Activated naive CD4-positive, alpha-beta T cell treated with anti-CD3 and anti-CD28 coated beads for 36 hours (primary cell): ENCODE data around the gene CHRNA1. TPM values are rescaled to one million over a fixed set of nuclear protein-coding genes. Genes with fewer than 3 reads are reported as not detected.
A peak's percentile ranks its signal among the peaks of the same experiment; 100 is the strongest.

ENCODE experiments used
- CTCF ChIA-PET: fragments of 350-600 bp; sonication (Branson Sonifier 250); formaldehyde crosslinking; loops from one replicate; lab custom pipeline; 2021; ENCODE audit warnings: antibody characterized with exemption; lab: Charles Lee
- DNase-seq: peaks from one replicate; pipeline ENCODE4 v3.0.0-alpha.2; 2020
- H3K27ac Mint-ChIP-seq: one replicate; pipeline ENCODE4 v1.8.0; 2021; ENCODE audit warnings: mild to moderate bottlenecking, mixed read lengths
- H3K27me3 Mint-ChIP-seq: one replicate; pipeline ENCODE4 v1.8.0; 2021; ENCODE audit warnings: low read depth, mixed read lengths
- H3K36me3 Mint-ChIP-seq: one replicate; pipeline ENCODE4 v1.8.0; 2021; ENCODE audit warnings: low read depth, mixed read lengths
- H3K4me1 Mint-ChIP-seq: one replicate; pipeline ENCODE4 v1.8.0; 2021; ENCODE audit warnings: low read depth, mixed read lengths
- H3K4me3 Mint-ChIP-seq: one replicate; pipeline ENCODE4 v1.8.0; 2021; ENCODE audit warnings: mild to moderate bottlenecking, moderate library complexity, mixed read lengths
- H3K9me3 Mint-ChIP-seq: one replicate; pipeline ENCODE4 v1.8.0; 2021; ENCODE audit warnings: mixed read lengths
- intact Hi-C: fragments of 100-400 bp; cut with micrococcal nuclease; formaldehyde crosslinking; loops from one replicate; pipeline ENCODE4 v1.15.1; 2023
- total RNA-seq, 2 experiments: library from RNA; stranded (reverse); gene quantifications; one replicate each; pipeline ENCODE4 v1.2.3, GENCODE V29; 2021

Gene CHRNA1
- not detected for total RNA-seq

- no peaks in the 10 kb centered on the region for H3K9me3 Mint-ChIP-seq
- intact Hi-C loops, result no loop called here
- CTCF ChIA-PET, result interaction anchor here (0.5 to 5.1 kb wide), 7 partner anchors 11 to 225 kb away, joined by 3 to 26 read pairs (median 4); no protein-coding TSS in a partner anchor
- H3K36me3 Mint-ChIP-seq, result no peaks in the 10 kb centered on the region
- DNase-seq, result no peak
- H3K4me3 Mint-ChIP-seq, result no peak within 1 kb of the TSS
- no peaks in the 10 kb centered on the region for H3K27me3 Mint-ChIP-seq
- H3K27ac Mint-ChIP-seq, result no peak within 1 kb of the TSS
- H3K4me1 Mint-ChIP-seq, result peaks cover 8% of the 10 kb centered on the region
Measured at GRCh38 chr2:174764280-174765255, at the start of gene CHRNA1. TSS of gene CHRNA1 (minus strand) at chr2:174764472. CDS start at chr2:174764394, 78 bp downstream.

- CTCF ChIA-PET, result interaction anchor here (0.6 to 0.7 kb wide), 2 partner anchors 48 to 63 kb away, joined by 3 to 6 read pairs; no protein-coding TSS in a partner anchor
- intact Hi-C loops, result no loop called here
- no peaks in the 10 kb centered on the region for H3K9me3 Mint-ChIP-seq
Measured at GRCh38 chr2:174812037-174812436, 47.8 kb upstream of the CHRNA1 start.

GRCh38 chr2:174807931-174808330 is 43.7 kb upstream of the CHRNA1 start:
- Mint-ChIP-seq H3K9me3 (no peaks in the 10 kb centered on the region), H3K4me3 (no peak overlapping the region), H3K27me3 (no peaks in the 10 kb centered on the region), H3K36me3 (no peaks in the 10 kb centered on the region), H3K4me1 (no peaks in the 10 kb centered on the region), H3K27ac (no peak overlapping the region)
- CTCF ChIA-PET, result interaction anchor here (0.7 kb wide), 2 partner anchors 158 to 182 kb away, joined by 3 to 4 read pairs; no protein-coding TSS in a partner anchor
- DNase-seq, result no peak
- intact Hi-C loops, result no loop called here

More at GRCh38 chr2:174812037-174812436, 47.8 kb upstream of the CHRNA1 start:
- Mint-ChIP-seq H3K27ac (no peak overlapping the region), H3K4me3 (no peak overlapping the region), H3K4me1 (no peaks in the 10 kb centered on the region), H3K27me3 (no peaks in the 10 kb centered on the region), H3K36me3 (no peaks in the 10 kb centered on the region)
- DNase-seq, result no peak

GRCh38 chr2:174805803-174806202 is 41.5 kb upstream of the CHRNA1 start:
- Mint-ChIP-seq H3K4me1 (no peaks in the 10 kb centered on the region), H3K36me3 (no peaks in the 10 kb centered on the region), H3K27ac (no peak overlapping the region), H3K4me3 (no peak overlapping the region), H3K27me3 (no peaks in the 10 kb centered on the region), H3K9me3 (no peaks in the 10 kb centered on the region)
- CTCF ChIA-PET, result interaction anchor here (0.9 kb wide), 1 partner anchor 56 kb away, joined by 3 read pairs; no protein-coding TSS in a partner anchor
- DNase-seq, result no peak
- intact Hi-C loops, result no loop called here

DNA sequence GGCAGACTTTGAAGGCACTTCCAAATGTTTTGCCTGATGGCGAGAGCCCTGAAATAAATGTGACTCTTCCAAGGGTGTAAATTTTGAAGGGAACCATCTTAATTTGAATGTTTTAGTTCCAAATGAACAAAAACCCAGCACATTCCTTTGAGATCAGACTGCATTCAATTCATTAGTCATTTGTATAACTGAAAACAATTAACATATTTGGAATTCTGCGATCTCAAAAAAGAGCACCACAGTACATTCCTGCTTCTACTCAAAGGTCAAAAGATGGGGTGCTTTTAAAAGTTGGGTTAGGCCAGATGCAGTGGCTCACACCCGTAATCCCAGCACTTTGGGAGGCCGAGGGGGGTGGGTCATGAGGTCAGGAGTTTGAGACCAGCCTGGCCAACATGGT is 38.2 kb upstream of the CHRNA1 start:
- DNase-seq, result no peak
- Mint-ChIP-seq H3K9me3 (no peaks in the 10 kb centered on the region), H3K36me3 (no peaks in the 10 kb centered on the region), H3K4me1 (no peaks in the 10 kb centered on the region), H3K27me3 (no peaks in the 10 kb centered on the region), H3K27ac (no peak overlapping the region), H3K4me3 (no peak overlapping the region)
- intact Hi-C loops, result no loop called here
- CTCF ChIA-PET, result no interaction called here

- Mint-ChIP-seq H3K27ac (no peak overlapping the region), H3K27me3 (no peaks in the 10 kb centered on the region), H3K4me3 (no peak overlapping the region), H3K9me3 (no peaks in the 10 kb centered on the region), H3K4me1 (peaks cover 10% of the 10 kb centered on the region), H3K36me3 (no peaks in the 10 kb centered on the region)
- DNase-seq, result no peak
- intact Hi-C loops, result no loop called here
- CTCF ChIA-PET, result no interaction called here
Measured at GRCh38 chr2:174800436-174801205, 36.3 kb upstream of the CHRNA1 start.

GRCh38 chr2:174798801-174799200 is 34.5 kb upstream of the CHRNA1 start:
- H3K27me3 Mint-ChIP-seq, result no peaks in the 10 kb centered on the region
- CTCF ChIA-PET, result no interaction called here
- H3K9me3 Mint-ChIP-seq, result no peaks in the 10 kb centered on the region
- no peak overlapping the region for H3K4me3 Mint-ChIP-seq
- no peak overlapping the region for H3K27ac Mint-ChIP-seq
- peaks cover 16% of the 10 kb centered on the region for H3K4me1 Mint-ChIP-seq
- H3K36me3 Mint-ChIP-seq, result no peaks in the 10 kb centered on the region
- intact Hi-C loops, result no loop called here
- no peak for DNase-seq

GRCh38 chr2:174797781-174798276 is 33.6 kb upstream of the CHRNA1 start:
- Mint-ChIP-seq H3K9me3 (no peaks in the 10 kb centered on the region), H3K27me3 (no peaks in the 10 kb centered on the region), H3K4me1 (peaks cover 16% of the 10 kb centered on the region), H3K27ac (no peak overlapping the region), H3K4me3 (no peak overlapping the region), H3K36me3 (no peaks in the 10 kb centered on the region)
- CTCF ChIA-PET, result interaction anchor here (0.7 to 1.7 kb wide), 2 partner anchors 26 to 162 kb away, joined by 4 to 8 read pairs; no protein-coding TSS in a partner anchor
- no peak for DNase-seq
- intact Hi-C loops, result no loop called here

DNA sequence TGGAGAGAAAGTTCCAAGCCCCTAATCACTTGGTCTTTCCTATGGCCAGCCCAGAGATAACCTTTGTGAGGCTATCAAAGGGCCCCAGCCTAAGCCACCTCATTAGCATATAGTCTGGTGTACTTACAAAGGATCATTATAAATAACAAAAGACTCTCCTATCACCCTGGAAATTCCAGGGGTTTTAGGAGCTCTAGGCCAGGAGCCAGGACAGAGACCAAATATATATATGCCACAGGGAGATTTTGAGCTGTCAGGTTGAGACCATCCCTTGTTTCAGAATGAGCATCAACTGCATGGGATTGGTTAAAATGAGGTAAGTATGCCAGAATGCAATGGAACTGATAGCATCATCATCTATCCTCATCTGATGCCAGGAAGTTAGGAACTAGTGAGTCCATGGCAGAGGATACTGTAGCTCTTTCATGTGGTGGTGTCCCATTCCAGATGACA is 32.1 kb upstream of the CHRNA1 start:
- Mint-ChIP-seq H3K27me3 (peaks cover 4% of the 10 kb centered on the region), H3K4me1 (peaks cover 19% of the 10 kb centered on the region), H3K27ac (no peak overlapping the region), H3K4me3 (no peak overlapping the region), H3K36me3 (no peaks in the 10 kb centered on the region), H3K9me3 (no peaks in the 10 kb centered on the region)
- intact Hi-C loops, result no loop called here
- no peak for DNase-seq
- CTCF ChIA-PET, result interaction anchor here (0.5 to 2.3 kb wide), 3 partner anchors 25 to 187 kb away, joined by 3 to 8 read pairs (median 8); no protein-coding TSS in a partner anchor

GRCh38 chr2:174794851-174795374 is 30.6 kb upstream of the CHRNA1 start:
- no peaks in the 10 kb centered on the region for H3K9me3 Mint-ChIP-seq
- H3K27ac Mint-ChIP-seq, result no peak overlapping the region
- peak; percentile 34 for DNase-seq
- intact Hi-C loops, result loop anchor here (1.0 to 2.0 kb wide), 3 partner anchors 16 to 43 kb away; no protein-coding TSS in a partner anchor
- peaks cover 4% of the 10 kb centered on the region for H3K27me3 Mint-ChIP-seq
- H3K4me3 Mint-ChIP-seq, result no peak overlapping the region
- CTCF ChIA-PET, result interaction anchor here (2.3 kb wide), 1 partner anchor 46 kb away, joined by 8 read pairs; no protein-coding TSS in a partner anchor
- H3K4me1 Mint-ChIP-seq, result peaks cover 19% of the 10 kb centered on the region
- no peaks in the 10 kb centered on the region for H3K36me3 Mint-ChIP-seq

GRCh38 chr2:174792309-174793025 is 28.2 kb upstream of the CHRNA1 start:
- no peak for DNase-seq
- no peaks in the 10 kb centered on the region for H3K9me3 Mint-ChIP-seq
- CTCF ChIA-PET, result interaction anchor here (1.2 kb wide), 1 partner anchor 20 kb away, joined by 3 read pairs; no protein-coding TSS in a partner anchor
- H3K27me3 Mint-ChIP-seq, result peaks cover 4% of the 10 kb centered on the region
- H3K36me3 Mint-ChIP-seq, result no peaks in the 10 kb centered on the region
- intact Hi-C loops, result no loop called here
- H3K4me1 Mint-ChIP-seq, result peaks cover 32% of the 10 kb centered on the region
- H3K27ac Mint-ChIP-seq, result no peak overlapping the region
- H3K4me3 Mint-ChIP-seq, result no peak overlapping the region
